Esophagus squamous epithelium (tissue), 4 donors: ENCODE data around the gene CAMK4.

ENCODE experiments used
- CTCF ChIP-seq, 6 experiments: fragments of 450-650 bp in 4 of 6; fragments of 200-600 bp in 2 of 6; sonication (generic) in 2 of 6; IDR thresholded peaks; one replicate each; pipeline ENCODE4 v1.5.1; 2016 to 2019; ENCODE audit warnings: antibody characterized with exemption in 6 of 6, mild to moderate bottlenecking in 4 of 6, moderate library complexity in 4 of 6
- POLR2A ChIP-seq, 4 donors: fragments of 450-650 bp; IDR thresholded peaks; one replicate each; pipeline ENCODE4 v1.6.1; 2017; ENCODE audit warnings: antibody characterized with exemption in 4 of 4, mild to moderate bottlenecking in 4 of 4, moderate library complexity in 3 of 4

- TF ChIP-seq CTCF (IDR thresholded peaks at IDR 0.05) (no peak), POLR2A (IDR thresholded peaks at IDR 0.05) (no peak)
These were observed 75.7 kb downstream of the CAMK4 start for GRCh38 chr5:111299831-111300432.
